Measurements from ENCODE around the gene ZNF300. TPM values are rescaled to one million over a fixed set of nuclear protein-coding genes. Genes with fewer than 3 reads are reported as not detected.

ZNF300 gene
- total RNA-seq, 1 donor from 2014 or later = 1.8 TPM

GRCh38 chr5:150931368-150931965 is 26.7 kb upstream of the ZNF300 start:
- peaks cover 76% of the 10 kb centered on the region for H3K9me3 ChIP-seq

GRCh38 chr5:150918613-150919012 is 13.8 kb upstream of the ZNF300 start:
- no peak overlapping the region for H3K27ac ChIP-seq
- DNase-seq (no peak), ATAC-seq (no peak)
- H3K4me1 ChIP-seq = no peaks in the 10 kb centered on the region
- H3K36me3 ChIP-seq = no peaks in the 10 kb centered on the region
- peaks cover 29% of the 10 kb centered on the region for H3K9me3 ChIP-seq
- no peak overlapping the region for H3K4me3 ChIP-seq
- TF ChIP-seq CTCF (IDR thresholded peaks at IDR 0.05) = no peak
- no peaks in the 10 kb centered on the region for H3K27me3 ChIP-seq
- intact Hi-C loops (cut with DNase I) = no loop called here

More at GRCh38 chr5:150931368-150931965, 26.7 kb upstream of the ZNF300 start:
- DNase-seq (no peak), ATAC-seq (no peak)
- H3K27ac ChIP-seq = no peak overlapping the region
- no peaks in the 10 kb centered on the region for H3K27me3 ChIP-seq
- H3K4me3 ChIP-seq = no peak overlapping the region
- H3K4me1 ChIP-seq = no peaks in the 10 kb centered on the region
- TF ChIP-seq CTCF (IDR thresholded peaks at IDR 0.05) = no peak
- no peaks in the 10 kb centered on the region for H3K36me3 ChIP-seq
- intact Hi-C loops (cut with DNase I) = no loop called here

- DNase-seq = no peak
- H3K27ac ChIP-seq = no peak overlapping the region
- H3K27me3 ChIP-seq = no peaks in the 10 kb centered on the region
- ATAC-seq = no peak
- peaks cover 15% of the 10 kb centered on the region for H3K9me3 ChIP-seq
- intact Hi-C loops (cut with DNase I) = no loop called here
- no peaks in the 10 kb centered on the region for H3K4me1 ChIP-seq
- no peak overlapping the region for H3K4me3 ChIP-seq
- no peaks in the 10 kb centered on the region for H3K36me3 ChIP-seq
- TF ChIP-seq CTCF (IDR thresholded peaks at IDR 0.05) = no peak
Observed at GRCh38 chr5:150912312-150912814, 7.6 kb upstream of the ZNF300 start.

- H3K36me3 ChIP-seq = no peaks in the 10 kb centered on the region
- intact Hi-C loops (cut with DNase I) = no loop called here
- H3K27ac ChIP-seq = peak overlapping the region; percentile 75
- TF ChIP-seq CTCF (IDR thresholded peaks at IDR 0.05) = no peak
- no peak for DNase-seq
- no peaks in the 10 kb centered on the region for H3K27me3 ChIP-seq
- H3K4me3 ChIP-seq = peak overlapping the region; percentile 49
- ATAC-seq = no peak
- peaks cover 17% of the 10 kb centered on the region for H3K9me3 ChIP-seq
- no peaks in the 10 kb centered on the region for H3K4me1 ChIP-seq
Observed at GRCh38 chr5:150905312-150905683, 518 bp upstream of the ZNF300 start.

GRCh38 chr5:150901446-150901845 is 3.3 kb downstream of the ZNF300 start:
- TF ChIP-seq CTCF (IDR thresholded peaks at IDR 0.05) = no peak
- no peak for DNase-seq
- H3K27me3 ChIP-seq = no peaks in the 10 kb centered on the region
- no peaks in the 10 kb centered on the region for H3K36me3 ChIP-seq
- H3K4me3 ChIP-seq = no peak overlapping the region
- ATAC-seq = no peak
- intact Hi-C loops (cut with DNase I) = no loop called here
- peaks cover 52% of the 10 kb centered on the region for H3K9me3 ChIP-seq
- no peak overlapping the region for H3K27ac ChIP-seq
- H3K4me1 ChIP-seq = no peaks in the 10 kb centered on the region
